BE2C (cell line): ENCODE results near the gene PNMA1.

Experiments used
- DNase-seq: peaks from one replicate; pipeline ENCODE4 v3.0.0-alpha.2; 2020
- H3K27me3 ChIP-seq: fragments of 250-450 bp; sonication (Bioruptor Pico); 2 replicates; pipeline ENCODE4 v1.5.1; 2020; ENCODE audit warnings: mild to moderate bottlenecking
- H3K36me3 ChIP-seq: fragments of 250-450 bp; sonication (Bioruptor Pico); 2 replicates; pipeline ENCODE4 v1.5.1; 2020; ENCODE audit warnings: mild to moderate bottlenecking
- H3K4me1 ChIP-seq: fragments of 250-450 bp; sonication (Bioruptor Pico); 2 replicates; pipeline ENCODE4 v1.5.1; 2020
- H3K4me3 ChIP-seq: 2 replicates; pipeline ENCODE4 v1.5.1; 2011; ENCODE audit warnings: low read depth, low read length
- H3K9me3 ChIP-seq: fragments of 250-450 bp; sonication (Bioruptor Pico); 2 replicates; pipeline ENCODE4 v1.5.1; 2020
- CTCF ChIP-seq: IDR thresholded peaks from 2 replicates; pipeline ENCODE4 v1.5.1; 2012; ENCODE audit warnings: mild to moderate bottlenecking, low read depth, low read length

The PNMA1 gene

DNA sequence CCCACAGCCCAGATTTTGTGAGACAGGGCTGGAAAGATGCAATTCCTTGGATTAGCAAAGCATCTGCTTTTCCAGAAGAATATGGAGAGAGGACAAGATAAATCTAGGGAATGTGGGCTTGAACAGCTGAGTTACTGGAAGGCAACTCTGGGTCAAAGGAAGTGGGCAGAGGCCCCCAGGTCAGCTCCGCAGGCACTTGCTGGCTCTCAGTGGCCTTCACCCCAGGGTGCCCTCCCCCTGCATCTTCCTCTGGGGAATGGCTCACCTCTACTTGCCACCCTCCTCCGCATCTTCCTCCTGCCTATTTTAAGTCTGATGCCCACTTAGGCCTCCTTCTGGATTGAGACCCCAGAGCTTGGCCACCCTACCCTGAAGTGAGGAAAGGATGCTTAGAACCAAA lies 10.5 kb upstream of the PNMA1 start:
- TF ChIP-seq CTCF, result no peak
- no peak for DNase-seq
- H3K36me3 ChIP-seq, result peaks cover 91% of the 10 kb centered on the region

DNA sequence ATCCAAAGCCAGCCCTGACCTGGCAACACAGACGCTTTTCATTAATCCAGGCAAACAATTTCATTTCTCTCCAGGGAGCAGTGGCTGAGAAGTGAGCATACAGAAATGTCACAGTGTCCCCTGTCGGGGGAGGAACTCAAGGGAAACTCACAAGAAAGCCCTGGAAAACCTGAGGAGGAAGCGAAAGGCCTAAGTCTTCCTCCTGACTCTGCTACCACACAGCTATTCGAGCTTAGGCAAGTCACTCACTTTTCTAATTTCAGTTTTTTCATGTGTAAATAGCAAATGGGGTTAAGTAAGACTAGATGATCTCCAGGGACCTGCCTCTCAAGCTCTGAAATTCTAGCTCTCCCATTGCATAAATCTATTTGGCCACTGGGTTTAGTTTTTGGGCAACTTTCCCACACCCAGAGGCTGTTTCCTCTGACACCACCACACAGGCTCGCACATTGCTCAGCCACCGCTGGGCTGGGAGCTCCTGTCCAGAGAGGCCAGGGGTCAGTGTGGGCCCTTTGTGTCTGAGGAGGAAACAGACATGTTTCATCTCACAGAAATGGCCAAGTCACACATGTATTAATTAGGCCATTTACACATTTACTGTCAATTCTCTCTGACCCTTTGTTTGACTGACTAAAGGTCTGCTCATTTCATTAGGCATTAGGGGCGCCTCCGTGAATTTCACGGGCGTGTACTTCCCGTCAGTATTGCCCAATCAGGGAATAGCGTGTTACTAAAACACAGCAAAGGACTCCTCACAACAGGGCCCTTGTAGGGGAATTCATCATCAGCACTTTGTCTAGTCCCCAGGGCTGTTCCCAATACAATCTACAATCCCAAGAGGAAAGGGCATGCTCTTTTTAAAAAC lies 9.8 kb upstream of the PNMA1 start:
- Histone ChIP-seq H3K4me3 (no peak overlapping the region), H3K36me3 (peaks cover 89% of the 10 kb centered on the region), H3K4me1 (peaks cover 19% of the 10 kb centered on the region), H3K27me3 (no peaks in the 10 kb centered on the region), H3K9me3 (no peaks in the 10 kb centered on the region)
- peak; percentile 51 for TF ChIP-seq CTCF
- no peak for DNase-seq

More for the DNA sequence above, 10.5 kb upstream of the PNMA1 start:
- Histone ChIP-seq H3K4me3 (no peak overlapping the region), H3K4me1 (peaks cover 19% of the 10 kb centered on the region), H3K9me3 (no peaks in the 10 kb centered on the region), H3K27me3 (no peaks in the 10 kb centered on the region)

DNA sequence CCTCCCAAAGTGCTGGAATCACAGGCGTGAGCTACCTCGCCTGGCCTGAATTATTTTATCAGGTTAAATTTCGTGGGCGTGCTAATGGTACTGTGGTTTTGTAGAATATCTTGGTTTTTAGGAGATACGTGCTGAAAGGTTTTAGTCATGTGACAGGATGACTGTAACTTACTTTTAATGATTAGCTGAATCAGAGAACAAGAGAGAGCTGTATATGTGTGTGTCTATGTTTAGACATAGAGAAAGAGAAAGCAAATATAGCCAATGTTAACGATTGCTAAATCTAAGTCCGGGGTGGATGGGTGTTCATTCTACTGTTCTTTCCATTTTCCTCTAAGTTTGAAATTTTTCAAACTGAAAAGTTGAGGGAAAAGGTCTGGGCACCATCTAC lies 9.2 kb upstream of the PNMA1 start:
- no peaks in the 10 kb centered on the region for H3K27me3 ChIP-seq
- no peak for DNase-seq
- peaks cover 14% of the 10 kb centered on the region for H3K4me1 ChIP-seq
- no peak overlapping the region for H3K4me3 ChIP-seq
- TF ChIP-seq CTCF, result no peak
- H3K9me3 ChIP-seq, result no peaks in the 10 kb centered on the region
- peaks cover 83% of the 10 kb centered on the region for H3K36me3 ChIP-seq

- Histone ChIP-seq H3K36me3 (peaks cover 80% of the 10 kb centered on the region), H3K4me1 (peaks cover 16% of the 10 kb centered on the region)
- TF ChIP-seq CTCF, result no peak
Measured at GRCh38 chr14:73722581-73722980, 8.4 kb upstream of the PNMA1 start.

GRCh38 chr14:73721101-73721821 lies 7.1 kb upstream of the PNMA1 start:
- DNase-seq, result no peak
- no peak for TF ChIP-seq CTCF
- Histone ChIP-seq H3K27me3 (no peaks in the 10 kb centered on the region), H3K4me3 (no peak overlapping the region), H3K36me3 (peaks cover 70% of the 10 kb centered on the region), H3K9me3 (no peaks in the 10 kb centered on the region), H3K4me1 (peaks cover 22% of the 10 kb centered on the region)

More at GRCh38 chr14:73722581-73722980, 8.4 kb upstream of the PNMA1 start:
- Histone ChIP-seq H3K4me3 (no peak overlapping the region), H3K9me3 (no peaks in the 10 kb centered on the region), H3K27me3 (no peaks in the 10 kb centered on the region)
- no peak for DNase-seq

- peaks cover 67% of the 10 kb centered on the region for H3K36me3 ChIP-seq
- peaks cover 18% of the 10 kb centered on the region for H3K4me1 ChIP-seq
- H3K27me3 ChIP-seq, result no peaks in the 10 kb centered on the region
- no peak for TF ChIP-seq CTCF
- no peaks in the 10 kb centered on the region for H3K9me3 ChIP-seq
- H3K4me3 ChIP-seq, result no peak overlapping the region
- DNase-seq, result no peak
Measured at GRCh38 chr14:73720636-73721035, 6.5 kb upstream of the PNMA1 start.
